ENCODE measurements around the gene CSMD2. TPM values are rescaled to one million over a fixed set of nuclear protein-coding genes. Genes with fewer than 3 reads are reported as not detected.
A peak's percentile ranks its signal among the peaks of the same experiment; 100 is the strongest.

CSMD2 gene
- total and polyA plus RNA-seq, 7 donors: 0.02 to 0.32 (median 0.10) TPM

- no peak for DNase-seq
- TF ChIP-seq CTCF (IDR thresholded peaks at IDR 0.05): no peak
- intact Hi-C loops (cut with DNase I): no loop called here
- no peaks in the 10 kb centered on the region for H3K4me1 ChIP-seq
- no peaks in the 10 kb centered on the region for H3K36me3 ChIP-seq (ENCODE audit: insufficient read depth in 1 of 2, low read depth in 1 of 2)
- 57 to 69% (median 64%) methylated on average over 2 of the region's 2 CpGs for WGBS, 3 donors
- H3K27me3 ChIP-seq (ENCODE audit: insufficient read depth in 3 of 3, low read length in 2 of 3): no peaks in the 10 kb centered on the region
- H3K27ac ChIP-seq: no peak overlapping the region
- no peak for ATAC-seq
- no peak overlapping the region for H3K4me3 ChIP-seq
- H3K9me3 ChIP-seq: no peaks in the 10 kb centered on the region
Measured at GRCh38 chr1:33768821-33769220, 396.2 kb downstream of the CSMD2 start.

GRCh38 chr1:33768106-33768505, 396.9 kb downstream of the CSMD2 start:
- no peak for ATAC-seq
- WGBS, 3 donors: 29 to 48% (median 33%) methylated on average over 2 of the region's 2 CpGs
- no peak overlapping the region for H3K4me3 ChIP-seq
- no peaks in the 10 kb centered on the region for H3K36me3 ChIP-seq (ENCODE audit: insufficient read depth in 1 of 2, low read depth in 1 of 2)
- H3K27me3 ChIP-seq (ENCODE audit: insufficient read depth in 3 of 3, low read length in 2 of 3): no peaks in the 10 kb centered on the region
- no peaks in the 10 kb centered on the region for H3K4me1 ChIP-seq
- no peak for DNase-seq
- no peaks in the 10 kb centered on the region for H3K9me3 ChIP-seq
- H3K27ac ChIP-seq: no peak overlapping the region
- no peak for TF ChIP-seq CTCF (IDR thresholded peaks at IDR 0.05)
- intact Hi-C loops (cut with DNase I): no loop called here

GRCh38 chr1:33764149-33764548, 400.9 kb downstream of the CSMD2 start:
- Histone ChIP-seq H3K4me3 (no peak overlapping the region), H3K27ac (no peak overlapping the region), H3K9me3 (no peaks in the 10 kb centered on the region), H3K4me1 (no peaks in the 10 kb centered on the region), H3K27me3 (ENCODE audit: insufficient read depth in 3 of 3, low read length in 2 of 3) (no peaks in the 10 kb centered on the region), H3K36me3 (ENCODE audit: insufficient read depth in 1 of 2, low read depth in 1 of 2) (no peaks in the 10 kb centered on the region)
- intact Hi-C loops (cut with DNase I): no loop called here
- no peak for TF ChIP-seq CTCF (IDR thresholded peaks at IDR 0.05)
- DNase-seq (no peak), ATAC-seq (no peak)
- WGBS, 3 donors: 84 to 87% (median 85%) methylated on average over 4 of the region's 4 CpGs

GRCh38 chr1:33763406-33763805, 401.6 kb downstream of the CSMD2 start:
- Histone ChIP-seq H3K9me3 (no peaks in the 10 kb centered on the region), H3K4me1 (no peaks in the 10 kb centered on the region), H3K27me3 (ENCODE audit: insufficient read depth in 3 of 3, low read length in 2 of 3) (no peaks in the 10 kb centered on the region), H3K36me3 (ENCODE audit: insufficient read depth in 1 of 2, low read depth in 1 of 2) (no peaks in the 10 kb centered on the region), H3K27ac (no peak overlapping the region), H3K4me3 (no peak overlapping the region)
- DNase-seq (peak in 1 of 2 donors; percentile 20), ATAC-seq (peak in 2 of 4 donors; percentile 42 to 45)
- intact Hi-C loops (cut with DNase I): no loop called here
- 64 to 77% (median 77%) methylated on average over 3 of the region's 3 CpGs for WGBS, 3 donors
- no peak for TF ChIP-seq CTCF (IDR thresholded peaks at IDR 0.05)

- no peaks in the 10 kb centered on the region for H3K36me3 ChIP-seq (ENCODE audit: insufficient read depth in 1 of 2, low read depth in 1 of 2)
- no peaks in the 10 kb centered on the region for H3K4me1 ChIP-seq
- H3K4me3 ChIP-seq: no peak overlapping the region
- peak overlapping the region; percentile 23 for H3K27ac ChIP-seq
- no peaks in the 10 kb centered on the region for H3K9me3 ChIP-seq
- no peak for DNase-seq
- no peaks in the 10 kb centered on the region for H3K27me3 ChIP-seq (ENCODE audit: insufficient read depth in 3 of 3, low read length in 2 of 3)
- no peak for TF ChIP-seq CTCF (IDR thresholded peaks at IDR 0.05)
- WGBS, 3 donors: 47 to 57% (median 53%) methylated on average over 2 of the region's 2 CpGs
- peak in 1 of 4 donors; percentile 37 for ATAC-seq
- intact Hi-C loops (cut with DNase I): no loop called here
Measured at GRCh38 chr1:33762962-33763361, 402.1 kb downstream of the CSMD2 start.

Data from psoas muscle (tissue), 8 donors.